B cell (primary cell): ENCODE measurements around the gene CLRN1. TPM values are rescaled to one million over a fixed set of nuclear protein-coding genes. Genes with fewer than 3 reads are reported as not detected.

Experiments used
- ATAC-seq: fragments of 200-7000 bp; cut with Tn5 transposase; one replicate; pipeline ENCODE4 v1.10.0; 2021; ENCODE audit warnings: low read depth, mild to moderate bottlenecking, moderate number of reproducible peaks, moderate library complexity
- CTCF ChIA-PET: fragments of 350-600 bp; sonication (Branson Sonifier 250); formaldehyde crosslinking; loops from one replicate; lab custom pipeline; 2021; ENCODE audit warnings: antibody characterized with exemption, inconsistent platforms; lab: Charles Lee
- POLR2A ChIA-PET: fragments of 350-600 bp; sonication (Branson Sonifier 250); formaldehyde crosslinking; loops from one replicate; lab custom pipeline; 2021; ENCODE audit warnings: antibody characterized with exemption; lab: Charles Lee
- DNase-seq: peaks from one replicate; pipeline ENCODE4 v3.0.0; 2013
- H2AFZ ChIP-seq: 2 replicates; pipeline ENCODE4 v1.6.1; 2012; ENCODE audit warnings: mild to moderate bottlenecking, low read depth, low read length; ENCODE audit not compliant: insufficient read depth, poor library complexity, severe bottlenecking
- H3K27ac ChIP-seq, 2 donors: 1 replicate in 1 of 2; 2 replicates in 1 of 2; pipeline ENCODE4 v1.5.1; 2012 to 2013; ENCODE audit warnings: low read length in 2 of 2, mild to moderate bottlenecking in 2 of 2, moderate library complexity in 1 of 2
- H3K27me3 ChIP-seq, 4 experiments: fragments of 200-600 bp in 1 of 4; sonication (generic) in 1 of 4; replicated peaks in 1 of 4; 1 replicate in 2 of 4; 2 replicates in 2 of 4; pipeline versions ENCODE4 v1.6.1 to v1.7.0; 2013 to 2016; ENCODE audit warnings: low read length in 3 of 4, mild to moderate bottlenecking in 2 of 4, mixed read lengths in 1 of 4, moderate library complexity in 1 of 4; ENCODE audit not compliant: insufficient read depth in 4 of 4, control insufficient read depth in 3 of 4; ENCODE audit errors: control extremely low read depth in 1 of 4
- H3K36me3 ChIP-seq, 2 experiments: replicated peaks in 1 of 2; 1 replicate in 1 of 2; 2 replicates in 1 of 2; pipeline versions ENCODE4 v1.6.1 to v1.7.1; 2013; ENCODE audit warnings: low read length in 1 of 2; ENCODE audit not compliant: insufficient read depth in 2 of 2, control insufficient read depth in 1 of 2; ENCODE audit errors: control extremely low read depth in 1 of 2, extremely low read depth in 1 of 2
- H3K4me1 ChIP-seq, 2 donors: fragments of 200-600 bp in 1 of 2; sonication (generic) in 1 of 2; 1 replicate in 1 of 2; 2 replicates in 1 of 2; pipeline versions ENCODE4 v1.5.1 to v1.6.1; 2013 to 2017; ENCODE audit warnings: low read length in 2 of 2; ENCODE audit not compliant: control insufficient read depth in 2 of 2, insufficient read depth in 2 of 2
- H3K4me2 ChIP-seq: replicated peaks from 2 replicates; pipeline ENCODE3; 2012; ENCODE audit warnings: mild to moderate bottlenecking, low read depth, low read length; ENCODE audit not compliant: poor library complexity, severe bottlenecking
- H3K4me3 ChIP-seq, 5 experiments: fragments of 200-600 bp in 1 of 5; sonication (generic) in 1 of 5; 1 replicate in 3 of 5; 2 replicates in 2 of 5; pipeline versions ENCODE4 v1.5.1 to v1.7.0; 2011 to 2016; ENCODE audit warnings: low read length in 4 of 5, mild to moderate bottlenecking in 4 of 5, low read depth in 2 of 5, control low read depth in 1 of 5, moderate library complexity in 1 of 5; ENCODE audit not compliant: insufficient read depth in 1 of 5; ENCODE audit errors: control extremely low read depth in 1 of 5, extremely low read depth in 1 of 5
- H3K79me2 ChIP-seq: fragments of 200-600 bp; sonication (generic); one replicate; pipeline ENCODE4 v1.6.0; 2016; ENCODE audit warnings: low read length; ENCODE audit not compliant: control insufficient read depth, insufficient read depth
- H3K9ac ChIP-seq: fragments of 200-600 bp; sonication (generic); 2 replicates; pipeline ENCODE4 v1.6.1; 2017; ENCODE audit warnings: mild to moderate bottlenecking, low read length, moderate library complexity
- H3K9me3 ChIP-seq, 3 donors: one replicate each; pipeline versions ENCODE4 v1.6.1 to v1.7.1; 2013; ENCODE audit warnings: low read length in 2 of 3; ENCODE audit not compliant: control insufficient read depth in 2 of 3, insufficient read depth in 1 of 3; ENCODE audit errors: control extremely low read depth in 1 of 3
- H4K20me1 ChIP-seq: 2 replicates; pipeline ENCODE4 v1.6.0; 2012; ENCODE audit warnings: mild to moderate bottlenecking, low read length; ENCODE audit not compliant: insufficient read depth, control insufficient read depth, poor library complexity, severe bottlenecking
- H3K27ac Mint-ChIP-seq: one replicate; pipeline ENCODE4 v1.8.0; 2021; ENCODE audit warnings: mixed read lengths
- H3K27me3 Mint-ChIP-seq: one replicate; pipeline ENCODE4 v1.8.0; 2021; ENCODE audit warnings: mixed read lengths
- H3K4me1 Mint-ChIP-seq: one replicate; pipeline ENCODE4 v1.8.0; 2021; ENCODE audit warnings: mixed read lengths
- H3K4me3 Mint-ChIP-seq: one replicate; pipeline ENCODE4 v1.8.0; 2021; ENCODE audit warnings: mixed read lengths
- H3K9me3 Mint-ChIP-seq: one replicate; pipeline ENCODE4 v1.8.0; 2022; ENCODE audit warnings: mixed read lengths; ENCODE audit not compliant: insufficient read depth
- EZH2 ChIP-seq: IDR thresholded peaks from 2 replicates; pipeline ENCODE4 v1.6.1; 2012; ENCODE audit warnings: borderline replicate concordance, low read depth, mild to moderate bottlenecking, moderate library complexity, low read length; ENCODE audit not compliant: insufficient read depth, poor library complexity, severe bottlenecking
- WGBS: methylation state at CpG from one replicate; pipeline ENCODE4 v1.1.5; 2013; ENCODE audit warnings: missing lambda C conversion rate; ENCODE audit not compliant: insufficient coverage; 5-methylcytosine and 5-hydroxymethylcytosine counted together
- intact Hi-C: fragments of 100-400 bp; cut with micrococcal nuclease; formaldehyde crosslinking; loops from one replicate; pipeline ENCODE4 v1.10.0; 2022
- polyA plus RNA-seq: library from polyadenylated mRNA; depleted of rRNA; stranded (reverse); fragments of >200 nt; gene quantifications from 2 replicates; pipeline ENCODE4 v1.2.3, GENCODE V29; 2012
- total RNA-seq, 2 donors: library from RNA; stranded (reverse); fragments of 120-200 nt in 1 of 2; gene quantifications; 1 replicate in 1 of 2; 2 replicates in 1 of 2; pipeline versions ENCODE4 v1.2.3 to v1.2.4, GENCODE V29; 2013 to 2022
- TF ChIP-seq, protein P1 (sequence below): fragments of 200-600 bp; IDR thresholded peaks from one replicate; pipeline ENCODE4 v1.8.0; 2022; ENCODE audit warnings: antibody characterized with exemption, mild to moderate bottlenecking

The CLRN1 gene
- total and polyA plus RNA-seq, 2 donors (not counting 1 experiment from before 2014, with no cell fraction given) = not detected

DNA sequence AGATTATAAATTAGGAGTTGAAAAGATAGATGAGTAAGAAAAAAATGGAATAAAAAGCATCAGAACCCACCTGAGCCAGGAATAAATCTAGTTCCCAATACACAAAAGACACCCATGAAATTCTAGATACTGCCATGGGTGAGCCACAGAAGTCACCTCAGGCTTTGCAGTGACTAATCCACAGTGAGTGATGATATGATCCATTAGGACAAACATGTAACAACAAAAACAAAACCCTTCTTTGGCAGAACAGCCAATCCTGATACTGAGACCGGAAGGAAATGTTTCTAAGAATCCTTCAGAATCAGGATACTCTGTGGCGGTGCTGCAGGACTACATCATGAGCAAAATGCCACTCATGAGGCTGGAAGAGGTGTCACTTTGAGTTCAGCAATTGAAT, 52.3 kb downstream of the CLRN1 start:
- intact Hi-C loops = no loop called here
- no peaks in the 10 kb centered on the region for H3K79me2 ChIP-seq
- peaks cover 1 to 2% of the 10 kb centered on the region in 2 donors for H3K4me1 ChIP-seq
- no peaks in the 10 kb centered on the region for H3K36me3 ChIP-seq
- no peak overlapping the region for H3K27ac Mint-ChIP-seq
- H3K4me1 Mint-ChIP-seq = peaks cover 1% of the 10 kb centered on the region
- H3K27me3 Mint-ChIP-seq = peaks cover 28% of the 10 kb centered on the region
- no peaks in the 10 kb centered on the region for H3K9me3 Mint-ChIP-seq
- peaks cover 0 to 5% (median 0%) of the 10 kb centered on the region in 4 experiments for H3K27me3 ChIP-seq
- H3K4me3 ChIP-seq = no peak overlapping the region
- ATAC-seq (no peak), DNase-seq (no peak)
- WGBS = 82% methylated on average over 2 of the region's 2 CpGs
- CTCF ChIA-PET = no interaction called here
- H2AFZ ChIP-seq = no peak overlapping the region
- H3K27ac ChIP-seq = no peak overlapping the region
- no peak for TF ChIP-seq EZH2
- TF ChIP-seq, protein P1, sequence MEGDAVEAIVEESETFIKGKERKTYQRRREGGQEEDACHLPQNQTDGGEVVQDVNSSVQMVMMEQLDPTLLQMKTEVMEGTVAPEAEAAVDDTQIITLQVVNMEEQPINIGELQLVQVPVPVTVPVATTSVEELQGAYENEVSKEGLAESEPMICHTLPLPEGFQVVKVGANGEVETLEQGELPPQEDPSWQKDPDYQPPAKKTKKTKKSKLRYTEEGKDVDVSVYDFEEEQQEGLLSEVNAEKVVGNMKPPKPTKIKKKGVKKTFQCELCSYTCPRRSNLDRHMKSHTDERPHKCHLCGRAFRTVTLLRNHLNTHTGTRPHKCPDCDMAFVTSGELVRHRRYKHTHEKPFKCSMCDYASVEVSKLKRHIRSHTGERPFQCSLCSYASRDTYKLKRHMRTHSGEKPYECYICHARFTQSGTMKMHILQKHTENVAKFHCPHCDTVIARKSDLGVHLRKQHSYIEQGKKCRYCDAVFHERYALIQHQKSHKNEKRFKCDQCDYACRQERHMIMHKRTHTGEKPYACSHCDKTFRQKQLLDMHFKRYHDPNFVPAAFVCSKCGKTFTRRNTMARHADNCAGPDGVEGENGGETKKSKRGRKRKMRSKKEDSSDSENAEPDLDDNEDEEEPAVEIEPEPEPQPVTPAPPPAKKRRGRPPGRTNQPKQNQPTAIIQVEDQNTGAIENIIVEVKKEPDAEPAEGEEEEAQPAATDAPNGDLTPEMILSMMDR = no peak
- no peaks in the 10 kb centered on the region for H4K20me1 ChIP-seq
- no peak overlapping the region for H3K4me2 ChIP-seq
- no peaks in the 10 kb centered on the region for H3K9me3 ChIP-seq
- POLR2A ChIA-PET = no interaction called here
- no peak overlapping the region for H3K9ac ChIP-seq
- no peak overlapping the region for H3K4me3 Mint-ChIP-seq

DNA sequence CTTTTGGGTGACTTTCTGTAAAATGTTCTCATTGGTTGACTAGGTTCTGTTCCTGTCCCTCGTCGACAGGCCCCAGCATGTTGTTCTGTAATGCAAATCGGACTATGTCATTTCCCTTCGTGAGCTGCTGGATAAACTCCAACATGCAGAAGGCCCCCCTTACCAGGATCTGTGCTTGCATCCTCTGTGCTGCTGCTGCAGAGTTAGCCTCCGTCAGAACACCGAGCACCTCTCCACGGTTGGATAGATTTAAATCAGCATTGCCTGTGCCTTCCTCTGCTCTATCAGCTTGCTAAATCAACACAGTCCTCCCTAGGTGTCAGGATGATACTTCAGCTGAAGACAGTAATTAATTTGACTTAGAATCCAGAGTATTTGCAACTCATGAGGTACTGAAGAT, 54.6 kb downstream of the CLRN1 start:
- DNase-seq = no peak
- ATAC-seq = no peak
- WGBS = 55% methylated on average over 7 of the region's 7 CpGs
- POLR2A ChIA-PET = no interaction called here
- Mint-ChIP-seq H3K4me3 (no peak overlapping the region), H3K27ac (no peak overlapping the region), H3K27me3 (peaks cover 28% of the 10 kb centered on the region), H3K4me1 (no peaks in the 10 kb centered on the region), H3K9me3 (no peaks in the 10 kb centered on the region)
- Histone ChIP-seq H3K36me3 (no peaks in the 10 kb centered on the region), H3K27me3 (peaks cover 0 to 5% (median 0%) of the 10 kb centered on the region in 4 experiments), H3K9me3 (no peaks in the 10 kb centered on the region), H3K9ac (no peak overlapping the region), H3K27ac (no peak overlapping the region), H3K79me2 (no peaks in the 10 kb centered on the region), H4K20me1 (no peaks in the 10 kb centered on the region), H3K4me1 (no peaks in the 10 kb centered on the region), H3K4me2 (no peak overlapping the region), H3K4me3 (no peak overlapping the region), H2AFZ (no peak overlapping the region)
- CTCF ChIA-PET = no interaction called here
- TF ChIP-seq, protein P1 = no peak
- TF ChIP-seq EZH2 = no peak
- intact Hi-C loops = no loop called here
